NOMO-1 treated with DMSO at 0.1 percent for 48 hours (cell line): ENCODE measurements around the gene AVEN.
"Not testable (repeated sequence)": the region's sequence is repeated elsewhere in the genome, so short reads cannot be mapped to it uniquely, and the experiment has no call there.

Experiments
- DNase-seq: peaks from one replicate; lab custom pipeline; 2025; ENCODE audit not compliant: unreplicated experiment; lab: John Stamatoyannopoulos, UW

The AVEN gene

DNA sequence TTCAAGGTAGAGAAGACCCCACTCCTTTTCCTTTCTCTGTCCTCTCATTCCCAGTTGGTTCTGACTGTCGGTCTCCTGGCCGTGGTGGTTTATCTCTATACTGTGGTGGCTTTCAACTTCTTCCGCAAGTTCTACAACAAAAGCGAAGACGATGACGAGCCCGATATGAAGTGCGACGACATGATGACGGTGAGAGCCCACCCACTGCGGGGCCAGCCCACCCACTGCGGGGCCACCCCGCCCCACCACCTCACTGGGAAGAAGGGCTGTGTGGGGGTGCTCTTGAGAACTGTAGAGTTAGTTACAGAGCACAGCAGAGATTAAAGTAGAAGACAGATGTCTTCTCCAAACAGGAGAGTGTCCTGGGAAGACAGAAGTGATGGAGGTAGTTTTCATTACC lies 181.3 kb downstream of the AVEN start:
- no peak for DNase-seq

- no peak for DNase-seq
Observed at GRCh38 chr15:33852570-33852969, 186.4 kb downstream of the AVEN start.

- DNase-seq = no peak
Observed at GRCh38 chr15:33852094-33852493, 186.9 kb downstream of the AVEN start.

DNA sequence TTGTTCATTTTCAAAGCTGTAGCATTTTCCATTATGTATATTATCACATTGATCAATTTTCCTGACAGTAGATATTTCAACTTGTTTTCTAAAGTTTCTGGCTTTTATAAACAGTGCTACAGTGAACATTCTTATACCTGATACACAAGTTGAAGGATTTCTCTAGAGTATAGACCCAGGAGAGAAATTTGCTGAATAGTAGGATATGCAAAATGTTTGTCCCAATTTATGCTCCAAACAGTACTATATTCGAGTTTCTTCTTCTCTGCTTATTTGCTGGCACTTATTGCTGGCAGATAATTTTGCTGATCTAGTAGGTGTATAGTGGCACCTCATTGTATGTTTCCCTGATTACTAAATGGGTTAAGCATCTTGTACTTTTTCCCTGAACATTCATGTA lies 187.9 kb downstream of the AVEN start:
- no peak for DNase-seq

DNA sequence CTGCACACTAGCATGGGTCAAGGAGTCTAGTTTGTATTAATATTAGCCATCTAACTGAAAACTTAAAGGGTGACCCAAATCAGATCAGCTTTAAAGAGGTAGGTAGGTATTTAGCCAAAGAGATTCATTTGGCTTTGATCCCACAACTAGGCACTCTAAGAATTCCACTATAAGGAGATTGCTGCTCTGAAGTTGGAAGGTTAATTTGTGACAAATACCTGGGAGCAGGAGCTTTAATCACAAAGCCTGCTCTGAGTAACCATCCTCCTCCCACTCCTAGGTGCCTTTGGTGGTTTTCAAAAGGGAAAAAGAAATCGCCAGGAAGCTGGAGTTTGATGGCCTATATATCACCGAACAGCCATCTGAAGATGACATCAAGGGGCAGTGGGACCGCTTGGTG lies 191.0 kb downstream of the AVEN start:
- no peak for DNase-seq

GRCh38 chr15:33846862-33847261 lies 192.1 kb downstream of the AVEN start:
- DNase-seq = no peak

GRCh38 chr15:33846142-33846541 lies 192.9 kb downstream of the AVEN start:
- no peak for DNase-seq

GRCh38 chr15:33844597-33844996 lies 194.4 kb downstream of the AVEN start:
- no peak for DNase-seq

DNA sequence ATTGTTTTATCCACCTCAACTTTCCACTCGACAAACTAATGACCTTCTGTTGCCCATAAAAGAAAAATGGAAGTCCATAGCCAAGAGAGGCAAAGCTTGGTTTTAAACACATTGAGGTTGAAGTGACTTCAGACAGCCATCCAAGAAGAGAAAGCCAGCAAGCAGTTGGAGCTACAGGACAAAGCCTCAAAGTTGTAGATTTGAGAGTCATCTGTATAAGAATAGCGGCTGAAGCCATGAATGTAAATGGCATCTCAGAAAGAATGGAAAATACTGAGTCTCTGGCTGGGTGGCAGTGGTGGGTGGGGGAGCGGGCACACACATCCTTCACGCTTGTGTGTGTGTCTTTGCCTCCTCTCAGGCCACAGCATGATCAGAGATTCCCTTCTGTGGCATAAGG lies 194.8 kb downstream of the AVEN start:
- DNase-seq = no peak

DNA sequence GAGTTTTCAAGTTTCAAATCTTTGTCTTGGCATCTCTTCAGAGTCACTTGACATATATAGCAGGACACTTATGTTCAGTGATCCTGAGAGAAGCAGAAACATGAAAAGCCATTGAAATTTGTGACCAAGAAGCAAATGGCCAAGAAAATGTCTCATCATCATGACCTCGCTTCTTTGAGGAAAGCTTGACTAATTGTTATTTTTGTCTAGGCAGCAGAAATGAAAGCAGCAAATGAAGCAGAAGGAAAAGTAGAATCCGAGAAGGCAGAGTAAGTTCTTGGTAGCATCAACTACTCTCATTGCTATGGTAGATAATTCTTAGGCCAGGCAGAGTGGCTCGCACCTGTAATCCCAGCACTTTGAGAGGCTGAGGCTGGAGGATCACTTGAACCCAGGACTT lies 198.4 kb downstream of the AVEN start:
- DNase-seq = no peak

- no peak for DNase-seq
Observed at GRCh38 chr15:33839540-33839939, 199.5 kb downstream of the AVEN start.

GRCh38 chr15:33837294-33837693 lies 201.7 kb downstream of the AVEN start:
- DNase-seq = no peak

DNA sequence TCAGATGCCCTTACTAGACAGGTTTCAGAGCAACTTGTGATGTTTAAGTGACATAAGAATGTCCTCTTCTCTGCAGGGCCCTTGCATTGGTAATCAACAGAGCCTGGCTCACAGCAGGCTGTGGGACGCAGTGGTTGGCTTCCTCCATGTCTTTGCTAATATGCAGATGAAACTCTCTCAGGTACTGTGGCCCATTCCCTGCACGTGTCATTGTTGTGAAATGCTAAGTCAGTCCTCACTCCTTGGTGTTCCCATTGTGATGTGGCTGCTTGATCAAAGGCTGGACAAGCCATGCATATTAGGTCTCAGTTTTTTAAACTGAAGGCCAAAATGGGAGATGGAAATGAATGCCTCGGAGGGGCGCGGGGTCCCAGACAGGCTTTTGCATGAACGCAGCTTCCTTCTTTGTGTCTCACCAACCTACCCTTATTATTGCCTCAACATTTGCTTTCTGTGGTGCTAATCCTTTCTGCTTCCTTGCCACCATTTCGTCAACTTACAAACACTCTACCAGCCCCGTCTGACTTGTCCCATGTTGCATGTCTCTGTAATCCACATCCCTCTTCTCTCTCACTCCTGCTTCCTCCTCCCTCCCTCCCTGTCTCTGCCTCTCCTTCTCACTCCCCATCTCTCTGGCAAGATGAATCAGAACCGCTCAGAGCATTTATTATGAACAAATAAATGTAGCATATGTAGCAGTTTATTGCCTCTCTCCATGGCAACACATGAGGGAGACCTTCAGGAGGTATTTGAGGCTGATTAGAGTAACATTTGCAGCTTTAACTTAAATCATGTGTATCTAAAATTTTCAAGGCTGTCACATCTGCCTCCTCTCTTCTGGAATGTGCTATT lies 203.9 kb downstream of the AVEN start:
- no peak for DNase-seq

DNA sequence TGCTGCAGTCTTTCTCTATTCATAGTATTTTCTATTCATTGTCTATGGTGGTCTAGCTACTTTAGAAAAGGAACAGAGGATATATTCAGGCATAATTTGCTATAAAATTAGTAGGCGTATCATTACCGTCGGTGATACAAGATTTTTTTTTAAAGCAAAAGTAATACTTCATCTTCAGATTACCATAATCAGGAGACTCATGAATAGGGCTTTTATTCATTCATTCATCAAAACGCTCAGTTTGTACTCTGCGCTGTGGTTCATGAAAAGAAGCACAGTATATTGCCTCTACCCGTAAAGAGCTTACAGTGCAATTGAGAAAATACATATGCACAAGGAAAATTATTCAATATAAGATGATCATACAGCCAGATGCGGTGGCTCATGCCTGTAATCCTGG lies 207.4 kb downstream of the AVEN start:
- no peak for DNase-seq

DNA sequence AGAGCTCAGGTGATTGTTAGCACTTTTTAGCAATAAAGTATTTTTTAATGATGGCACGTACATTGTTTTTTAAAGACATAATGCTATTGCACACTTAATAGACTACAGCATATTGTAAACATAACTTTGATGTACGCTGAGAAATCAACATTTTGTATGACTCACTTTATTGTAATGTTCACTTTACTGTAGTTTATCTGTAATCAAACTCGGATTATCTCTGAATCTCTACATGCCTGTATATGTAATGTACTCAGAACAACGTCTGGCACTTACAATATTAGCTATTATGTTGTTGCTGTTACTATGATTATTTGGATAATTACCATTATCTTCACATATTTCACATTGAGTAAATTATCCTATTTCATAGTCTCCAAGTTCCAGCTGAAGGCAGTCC lies 208.7 kb downstream of the AVEN start:
- no peak for DNase-seq

- DNase-seq = no peak
Observed at GRCh38 chr15:33826201-33826600, 212.8 kb downstream of the AVEN start.

- DNase-seq = no peak
Observed at GRCh38 chr15:33825453-33825852, 213.6 kb downstream of the AVEN start.

DNA sequence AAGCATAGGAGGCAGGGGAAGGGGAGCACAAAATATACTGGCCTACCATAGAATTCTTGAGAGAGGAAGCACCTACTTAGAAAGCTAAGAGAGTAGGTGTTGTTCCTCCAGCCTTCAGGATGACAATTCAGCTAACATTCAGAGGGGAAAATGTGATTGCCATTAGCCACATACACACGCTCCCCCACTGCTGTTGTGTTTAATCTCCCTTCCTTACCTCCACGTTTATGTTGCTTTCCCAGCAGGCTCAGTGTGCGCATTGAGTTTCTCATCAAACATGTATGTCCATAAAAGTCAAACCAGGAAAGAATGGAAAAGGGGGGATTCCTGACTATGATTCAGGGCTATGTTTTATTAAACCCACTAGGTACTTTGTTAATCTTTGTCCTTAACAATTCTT lies 215.9 kb downstream of the AVEN start:
- DNase-seq = no peak

DNA sequence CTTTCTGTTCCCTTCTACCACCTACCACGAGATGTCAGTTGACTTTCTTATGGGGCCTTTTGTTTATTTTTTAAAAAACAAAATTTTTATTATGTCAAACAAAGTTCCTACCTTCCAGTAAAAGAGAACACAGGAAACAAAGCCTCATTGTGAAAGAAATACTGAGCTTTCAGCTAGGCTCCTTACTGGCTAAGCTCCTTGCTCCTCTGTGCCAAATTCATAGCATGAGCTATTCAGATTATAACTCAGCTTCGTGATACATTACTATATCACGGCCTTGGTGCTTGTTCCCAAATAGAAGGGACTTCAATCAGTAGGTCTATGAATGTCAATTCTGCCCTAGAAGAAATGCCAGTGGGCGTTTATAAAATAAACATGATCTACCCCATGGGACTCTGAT lies 216.5 kb downstream of the AVEN start:
- no peak for DNase-seq

GRCh38 chr15:33819499-33819898 lies 219.5 kb downstream of the AVEN start:
- DNase-seq = not testable (repeated sequence)
